HG02970 (cell line): Measurements from ENCODE around the gene RSF1.
A peak's percentile ranks its signal among the peaks of the same experiment; 100 is the strongest.
"Not testable (repeated sequence)": the region's sequence is repeated elsewhere in the genome, so short reads cannot be mapped to it uniquely, and the experiment has no call there.

Source experiments
- ATAC-seq: cut with Tn5 transposase; IDR thresholded peaks from one replicate; pipeline ENCODE4 v1.9.1; 2021; ENCODE audit warnings: mild to moderate bottlenecking, moderate library complexity, moderate number of reproducible peaks; ENCODE audit not compliant: unreplicated experiment, low FRiP score

Gene RSF1

DNA sequence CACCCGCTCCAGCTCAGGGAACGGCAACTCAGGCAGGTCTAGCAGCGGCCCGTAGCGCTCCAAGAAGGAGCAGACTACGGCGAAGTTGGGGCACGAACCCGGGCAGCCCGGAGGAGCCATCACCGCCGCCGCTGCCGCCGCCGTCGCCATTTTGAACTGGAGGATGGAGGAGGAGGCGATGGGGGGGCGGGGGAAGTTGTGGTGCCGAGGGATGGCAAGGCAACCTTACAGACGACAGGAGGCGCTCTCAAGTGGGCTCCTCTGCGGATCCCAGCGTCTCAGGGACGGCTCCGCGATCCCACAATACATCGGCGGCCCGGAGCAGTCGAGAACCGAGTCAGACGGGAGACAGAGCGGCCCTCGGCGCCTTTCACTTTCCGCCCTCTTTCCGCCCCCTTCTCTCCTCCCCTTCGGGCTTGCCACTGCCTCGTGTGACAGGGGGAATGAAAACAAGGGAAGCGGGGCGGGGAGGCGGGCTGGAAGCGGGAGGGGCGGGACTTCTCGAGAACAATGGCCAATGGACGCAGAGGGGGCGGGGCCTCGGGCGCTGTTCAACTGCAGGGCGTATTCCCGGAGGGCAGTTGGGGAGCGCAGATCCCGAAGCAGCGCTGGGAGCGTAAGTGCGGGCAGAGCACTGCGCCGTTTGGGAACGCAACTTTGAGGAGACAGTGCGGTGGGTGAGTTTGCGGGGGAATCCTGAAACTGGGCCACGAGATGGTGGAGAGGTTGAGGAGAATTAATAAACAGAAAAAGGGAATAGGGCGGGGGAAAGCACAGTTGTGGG lies at the start of gene RSF1, which contains the start of gene AAMDC:
Gene RSF1 (minus strand): TSS at position 158 of the 784 bp plus-strand sequence. CDS start 8 bp downstream, at position 150.
Gene AAMDC (plus strand): TSS at position 580 of the 784 bp plus-strand sequence. CDS start 21,353 bp downstream, outside the sequence.
- ATAC-seq = peak; percentile 89

GRCh38 chr11:77868744-77869143 lies 48.2 kb upstream of the RSF1 start:
- no peak for ATAC-seq

DNA sequence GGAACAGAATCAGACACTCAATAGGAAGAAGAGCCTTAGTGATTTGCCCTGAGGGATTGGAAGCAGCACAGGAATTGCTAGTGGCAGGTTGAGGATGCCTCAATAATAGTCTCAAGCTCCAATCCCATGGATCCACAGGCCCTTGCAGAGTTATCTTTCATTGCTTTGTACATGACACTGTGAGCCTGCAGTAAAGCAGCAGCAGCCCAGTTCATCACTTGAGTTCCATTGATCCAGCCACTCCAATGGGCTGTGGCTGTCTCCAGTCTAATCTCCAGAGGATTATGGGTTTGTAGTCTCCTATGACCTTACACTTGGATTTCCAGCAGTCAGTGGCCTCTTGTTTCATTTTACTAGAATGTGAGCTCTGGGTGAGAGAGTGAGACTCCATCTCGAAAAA lies 45.8 kb upstream of the RSF1 start:
- no peak for ATAC-seq

DNA sequence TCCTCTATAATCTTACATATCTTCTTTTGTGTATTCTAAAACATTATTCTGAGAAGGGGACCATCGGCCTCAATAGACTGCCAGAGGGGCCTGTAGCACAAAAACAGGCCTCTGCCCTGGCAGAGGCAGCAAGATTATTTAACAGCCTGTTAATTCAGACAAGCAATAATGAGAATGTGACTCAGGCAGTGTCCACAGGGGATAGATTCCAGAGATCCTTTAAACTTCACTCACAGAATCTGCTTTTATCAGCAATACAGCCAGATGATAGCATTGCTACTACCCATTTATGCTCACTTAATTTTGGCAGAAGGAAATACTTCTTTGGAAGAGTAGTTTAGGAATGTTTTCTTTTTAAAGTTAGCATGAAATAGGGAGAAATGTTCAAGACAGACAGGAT lies 45.3 kb upstream of the RSF1 start:
- no peak for ATAC-seq

DNA sequence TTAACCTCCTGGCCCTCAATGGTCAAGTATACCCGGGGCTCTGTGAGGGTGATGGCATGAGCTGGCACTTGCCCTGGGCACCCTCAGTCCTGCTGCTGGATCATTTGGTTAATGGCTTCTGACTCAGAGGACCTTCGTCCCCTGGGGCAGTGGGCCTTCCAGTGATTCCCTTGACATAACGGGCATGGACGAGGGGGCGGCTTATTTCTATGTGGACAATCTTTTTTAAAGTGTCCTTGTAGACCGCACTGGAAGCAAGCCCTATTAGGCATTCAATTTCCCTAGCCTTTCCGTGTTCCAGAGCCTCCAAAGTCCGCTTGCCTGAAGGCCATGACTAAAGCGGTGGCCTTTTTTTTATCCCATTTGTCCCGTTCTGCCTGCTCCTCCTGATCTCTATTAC lies 40.9 kb upstream of the RSF1 start:
- not testable (repeated sequence) for ATAC-seq

GRCh38 chr11:77857906-77858457 lies 37.5 kb upstream of the RSF1 start:
- not testable (repeated sequence) for ATAC-seq

DNA sequence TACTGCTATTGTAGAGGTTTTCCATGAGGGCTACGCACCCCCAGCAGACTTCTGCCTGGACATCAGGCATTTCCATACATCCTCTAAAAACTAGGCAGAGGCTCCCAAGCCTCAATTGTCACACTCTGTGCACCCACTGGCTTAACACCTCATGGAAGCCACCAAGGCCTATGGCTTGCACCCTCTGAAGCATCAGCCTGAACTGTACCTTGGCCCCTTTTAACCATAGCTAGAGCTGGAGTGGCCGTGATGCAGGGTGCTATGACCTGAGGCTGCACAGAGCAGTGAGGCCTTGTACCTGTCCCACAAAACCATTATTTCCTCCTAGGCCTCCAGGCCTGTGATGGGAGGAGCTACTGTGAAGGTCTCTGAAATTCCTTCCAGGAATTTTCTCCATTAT lies 34.3 kb upstream of the RSF1 start:
- no peak for ATAC-seq

DNA sequence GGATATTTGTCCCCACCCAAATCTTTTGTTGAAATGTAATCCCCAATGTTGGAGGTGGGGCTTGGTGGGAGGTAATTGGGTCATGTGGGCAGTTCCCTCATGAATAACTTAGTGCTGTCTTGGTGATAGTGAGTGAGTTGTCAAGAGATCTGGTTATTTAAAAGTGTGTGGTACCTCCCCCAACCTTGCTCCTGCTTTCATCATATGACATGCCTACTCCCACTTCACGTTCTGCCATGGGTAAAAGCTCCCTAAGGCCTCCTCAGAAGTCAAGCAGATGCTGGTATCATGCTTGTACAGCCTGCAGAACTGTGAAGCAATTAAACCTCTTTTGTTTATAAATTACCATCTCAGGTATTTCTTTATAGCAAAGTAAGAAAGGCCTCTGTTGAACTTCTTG lies 31.0 kb upstream of the RSF1 start:
- ATAC-seq = no peak

DNA sequence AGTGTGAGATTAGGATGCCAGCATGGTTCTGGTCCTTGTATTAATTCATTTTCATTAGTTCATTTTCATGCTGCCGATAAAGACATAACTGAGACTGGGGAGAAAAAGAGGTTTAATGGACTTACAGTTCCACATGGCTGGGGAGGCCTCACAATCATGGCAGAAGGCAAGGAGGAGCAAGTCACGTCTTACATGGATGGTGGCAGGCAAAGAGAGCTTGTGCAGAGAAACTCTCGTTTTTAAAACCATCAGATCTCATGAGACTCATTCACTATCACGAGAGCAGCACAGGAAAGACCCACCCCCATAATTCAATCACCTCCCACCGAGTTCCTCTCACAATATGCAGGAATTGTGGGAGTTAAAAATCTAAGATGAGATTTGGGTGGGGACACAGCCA lies 23.2 kb upstream of the RSF1 start:
- ATAC-seq = not testable (repeated sequence)

GRCh38 chr11:77842441-77843121 lies 22.1 kb upstream of the RSF1 start:
- no peak for ATAC-seq

GRCh38 chr11:77833302-77833701 lies 12.8 kb upstream of the RSF1 start:
- ATAC-seq = no peak

DNA sequence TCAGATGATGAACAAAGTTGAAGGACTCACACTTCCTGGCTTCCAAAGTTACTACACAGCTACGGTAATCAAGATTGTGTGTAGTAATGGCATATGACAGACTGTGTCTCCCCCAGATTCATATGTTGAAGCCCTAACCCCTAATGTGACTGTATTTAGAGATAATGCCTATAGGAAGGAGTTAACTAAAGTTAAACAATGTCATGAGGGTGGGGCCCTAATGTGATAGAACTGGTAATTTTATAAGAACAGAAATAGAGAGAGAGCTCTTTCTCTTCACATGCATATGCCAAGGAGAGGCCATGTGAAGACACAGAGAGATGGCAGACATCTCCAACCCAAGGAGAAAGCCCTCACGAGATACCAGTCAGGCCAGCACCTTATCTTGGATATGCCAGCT lies 8.4 kb upstream of the RSF1 start:
- ATAC-seq = no peak

DNA sequence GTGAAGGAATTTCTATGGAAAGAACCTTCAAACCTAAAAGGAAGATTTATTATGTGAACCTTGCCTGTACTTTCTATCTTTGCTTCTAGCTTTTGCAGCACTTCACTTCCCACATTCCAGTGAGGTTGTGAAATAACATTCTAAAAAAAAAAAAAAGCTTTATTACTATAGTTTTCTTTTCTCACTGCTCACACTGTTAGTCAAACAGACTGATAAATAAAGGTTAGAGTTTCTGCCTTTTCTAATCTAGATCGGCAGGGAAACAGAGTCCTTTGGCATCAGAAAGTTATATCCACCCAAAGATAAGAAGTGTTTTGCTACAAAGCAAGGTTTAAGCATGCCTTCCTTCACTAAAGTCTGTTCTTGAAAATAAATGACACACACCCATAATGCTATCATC lies 3.3 kb upstream of the RSF1 start:
- no peak for ATAC-seq

DNA sequence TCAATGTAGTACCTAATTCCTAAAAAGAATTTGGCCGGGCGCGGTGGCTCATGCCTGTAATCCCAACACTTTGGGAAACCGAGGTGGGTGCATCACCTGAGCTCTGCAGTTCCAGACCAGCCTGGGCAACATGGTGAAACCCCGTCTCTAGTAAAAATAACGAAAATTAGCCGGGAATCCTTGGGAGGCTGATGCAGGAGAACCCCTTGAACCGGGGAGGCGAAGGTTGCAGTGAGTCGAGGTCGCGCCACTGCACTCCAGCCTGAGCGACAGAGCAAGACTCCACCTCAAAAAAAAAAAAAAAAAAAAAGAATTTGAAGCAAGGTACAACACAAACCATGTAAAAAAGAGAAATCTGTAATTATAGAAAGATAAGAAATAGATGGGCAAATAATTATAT lies 1.6 kb upstream of the RSF1 start:
- not testable (repeated sequence) for ATAC-seq

GRCh38 chr11:77821349-77821851 lies 878 bp upstream of the RSF1 start:
- ATAC-seq = no peak

DNA sequence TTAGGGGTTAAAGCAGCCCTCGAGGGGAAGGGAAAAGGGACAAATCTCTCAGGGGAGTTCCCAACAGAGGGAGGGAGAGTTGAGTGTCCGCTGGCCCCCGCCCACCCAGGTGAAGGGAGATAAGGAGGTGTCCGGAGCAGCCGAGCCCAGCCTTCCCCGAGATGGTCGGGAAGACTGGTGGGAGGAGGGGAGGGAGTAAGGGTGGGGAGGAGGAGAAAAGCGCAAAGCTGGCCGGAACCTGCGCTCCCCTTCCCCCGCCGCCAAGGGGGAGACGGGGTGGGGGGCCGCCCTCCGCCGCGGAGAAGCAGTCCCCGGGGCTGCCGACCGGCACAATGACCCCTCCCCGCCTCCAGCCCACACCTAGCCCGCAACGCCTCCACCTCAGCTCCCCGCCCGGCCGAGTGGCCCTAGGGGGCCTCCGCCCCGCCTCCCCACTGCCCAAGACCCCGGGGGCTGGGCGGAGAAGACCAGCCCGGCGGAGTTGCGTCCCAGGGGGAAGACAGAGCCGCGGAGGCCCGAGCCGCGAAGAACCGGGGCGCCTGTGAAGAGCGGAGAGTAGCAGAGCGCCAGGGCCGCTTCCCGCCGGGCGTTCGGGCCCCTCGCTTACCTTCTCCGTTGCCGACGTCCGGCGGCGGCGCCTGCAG lies 479 bp downstream of the RSF1 start:
- peak; percentile 27 for ATAC-seq

- ATAC-seq = peak; percentile 34
Observed at GRCh38 chr11:77819411-77819920, 1.1 kb downstream of the RSF1 start.

DNA sequence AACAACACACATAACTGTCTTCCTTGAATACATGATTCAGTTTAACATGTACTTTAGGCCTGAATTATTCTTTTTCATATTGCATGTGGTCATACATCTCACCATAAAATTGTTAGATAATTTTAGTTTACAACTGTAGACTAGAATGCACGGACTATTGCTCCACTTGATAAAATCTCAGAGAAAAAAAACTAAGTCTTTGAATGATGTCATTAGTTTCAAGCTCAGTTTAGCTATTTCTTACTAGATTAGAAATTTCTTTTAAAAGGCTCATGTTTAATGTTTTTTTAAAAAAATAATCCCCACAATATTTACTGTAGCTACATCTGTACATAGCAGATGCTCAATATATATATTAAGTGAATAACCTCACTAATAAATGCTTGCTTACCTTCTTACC lies 5.1 kb downstream of the RSF1 start:
- ATAC-seq = no peak

- no peak for ATAC-seq
Observed at GRCh38 chr11:77814848-77815247, 5.7 kb downstream of the RSF1 start.

DNA sequence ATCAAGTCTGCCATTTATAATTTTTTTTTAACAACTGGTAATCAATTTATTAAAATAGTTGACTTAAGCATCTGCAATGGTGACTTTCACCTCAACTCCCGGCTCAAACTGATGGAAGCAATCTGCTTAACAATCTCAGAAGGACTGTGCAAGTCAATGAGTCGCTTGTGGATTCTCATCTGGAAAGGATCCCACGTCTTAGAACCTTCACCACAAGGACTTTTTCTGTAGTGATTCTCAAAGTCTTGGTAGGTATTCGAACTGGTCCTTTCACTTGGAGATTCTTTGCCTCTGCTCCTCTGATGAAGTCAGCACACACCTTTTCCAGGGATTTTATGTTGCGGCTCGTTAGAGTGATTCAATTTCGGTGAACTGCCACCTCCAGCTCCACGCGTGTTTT lies 7.3 kb downstream of the RSF1 start:
- no peak for ATAC-seq

DNA sequence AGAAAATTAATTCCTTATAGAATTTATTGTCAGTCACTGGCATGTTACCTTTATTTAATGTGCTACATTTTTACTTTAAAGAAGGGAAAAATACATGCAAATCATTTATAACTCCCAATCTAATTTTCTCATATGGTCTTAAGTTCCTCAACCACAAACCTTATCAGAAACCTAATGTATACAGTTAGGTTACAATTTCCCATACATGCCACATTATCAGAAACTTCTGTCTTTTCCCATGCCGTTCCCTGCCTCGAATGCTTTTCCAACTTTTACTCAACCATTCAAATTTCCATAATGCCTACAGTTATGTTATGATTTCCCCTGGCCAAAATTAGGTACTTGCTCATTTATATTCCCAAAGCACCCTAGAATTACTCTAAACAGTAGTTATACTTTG lies 13.5 kb downstream of the RSF1 start:
- ATAC-seq = no peak
